Stimulated activated CD8-positive, alpha-beta memory T cell treated with anti-CD3 and anti-CD28 coated beads, Interleukin-15, amount 100 ng/mL, for 4 hours (primary cell): ENCODE measurements around the gene CHRNB1.
A peak's percentile ranks its signal among the peaks of the same experiment; 100 is the strongest.

Source experiments
- DNase-seq, 2 donors: peaks; one replicate each; pipeline ENCODE4 v3.0.0-alpha.2; 2020; ENCODE audit warnings: low read depth in 2 of 2

CHRNB1 gene, protein sequence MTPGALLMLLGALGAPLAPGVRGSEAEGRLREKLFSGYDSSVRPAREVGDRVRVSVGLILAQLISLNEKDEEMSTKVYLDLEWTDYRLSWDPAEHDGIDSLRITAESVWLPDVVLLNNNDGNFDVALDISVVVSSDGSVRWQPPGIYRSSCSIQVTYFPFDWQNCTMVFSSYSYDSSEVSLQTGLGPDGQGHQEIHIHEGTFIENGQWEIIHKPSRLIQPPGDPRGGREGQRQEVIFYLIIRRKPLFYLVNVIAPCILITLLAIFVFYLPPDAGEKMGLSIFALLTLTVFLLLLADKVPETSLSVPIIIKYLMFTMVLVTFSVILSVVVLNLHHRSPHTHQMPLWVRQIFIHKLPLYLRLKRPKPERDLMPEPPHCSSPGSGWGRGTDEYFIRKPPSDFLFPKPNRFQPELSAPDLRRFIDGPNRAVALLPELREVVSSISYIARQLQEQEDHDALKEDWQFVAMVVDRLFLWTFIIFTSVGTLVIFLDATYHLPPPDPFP

GRCh38 chr17:7444682-7445618 lies at the start of gene CHRNB1:
CHRNB1 (plus strand) TSS chr17:7445061; CDS start chr17:7445128, 67 bp downstream.
- no peak for DNase-seq

GRCh38 chr17:7396147-7396546 lies 48.7 kb upstream of the CHRNB1 start:
- no peak for DNase-seq

DNA sequence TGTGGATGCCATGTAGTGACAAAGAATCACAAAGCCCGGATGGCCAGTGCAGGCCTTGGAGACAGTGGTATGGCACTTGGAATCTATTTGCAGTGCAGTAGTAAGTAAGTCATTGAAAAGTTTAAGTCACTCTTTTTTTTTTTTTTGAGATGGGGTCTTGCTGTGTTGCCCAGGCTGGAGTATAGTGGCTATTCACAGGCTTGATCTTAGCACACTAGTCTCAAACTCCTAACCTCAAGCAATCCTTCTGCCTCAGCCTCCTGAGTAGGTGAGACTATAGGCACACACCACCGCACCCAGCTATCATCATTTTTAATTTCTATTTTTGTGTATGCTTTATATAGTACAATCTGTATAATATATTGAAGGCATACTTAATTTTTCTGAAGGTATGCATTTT lies 46.2 kb upstream of the CHRNB1 start:
- no peak for DNase-seq

DNA sequence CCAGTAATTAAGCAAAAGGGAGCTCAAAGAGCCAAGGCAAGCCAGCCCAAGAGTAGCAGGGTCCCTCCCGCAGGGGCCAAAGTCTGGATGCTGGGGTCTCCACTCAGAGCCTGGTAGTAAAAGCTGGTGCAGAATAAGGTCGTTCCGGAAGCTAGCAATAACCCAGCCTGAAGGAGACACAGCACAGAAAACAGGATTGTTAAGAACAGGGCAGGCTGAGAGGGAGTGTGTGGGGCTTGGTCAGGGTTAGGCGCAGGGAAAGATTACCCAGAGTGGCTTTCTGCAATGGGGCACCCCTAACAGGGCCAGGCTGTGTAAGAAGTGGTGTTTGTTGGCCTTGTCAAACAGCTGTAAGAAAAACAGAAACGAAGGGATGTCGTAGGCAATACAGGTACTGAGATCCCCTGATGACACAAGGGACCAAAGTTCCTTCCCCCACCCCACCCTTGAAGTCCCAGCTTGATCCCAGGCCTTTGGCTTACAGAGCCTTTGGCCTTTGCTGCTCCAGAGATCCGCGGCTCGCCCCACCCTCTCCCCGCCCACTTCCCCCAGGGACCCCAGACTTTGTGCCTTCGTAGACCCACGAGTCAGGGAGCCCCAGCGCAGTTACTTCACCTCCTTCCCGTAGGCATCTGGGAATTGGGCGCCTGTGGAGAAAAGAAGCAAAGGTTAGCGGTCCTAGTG lies 41.7 kb upstream of the CHRNB1 start:
- no peak for DNase-seq

DNA sequence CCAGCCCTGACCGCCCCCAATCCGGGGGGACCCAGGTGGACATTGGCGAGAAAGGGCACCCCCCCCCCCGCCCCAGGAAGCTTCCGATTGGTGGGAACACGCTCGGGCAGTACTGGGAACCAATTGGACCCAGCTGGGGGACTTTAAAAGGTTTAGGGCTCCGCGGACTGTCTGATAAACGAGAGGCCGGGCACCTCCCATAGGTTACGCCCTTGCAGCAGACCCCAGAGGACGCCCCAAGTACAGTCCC lies 41.2 kb upstream of the CHRNB1 start:
- no peak for DNase-seq

DNA sequence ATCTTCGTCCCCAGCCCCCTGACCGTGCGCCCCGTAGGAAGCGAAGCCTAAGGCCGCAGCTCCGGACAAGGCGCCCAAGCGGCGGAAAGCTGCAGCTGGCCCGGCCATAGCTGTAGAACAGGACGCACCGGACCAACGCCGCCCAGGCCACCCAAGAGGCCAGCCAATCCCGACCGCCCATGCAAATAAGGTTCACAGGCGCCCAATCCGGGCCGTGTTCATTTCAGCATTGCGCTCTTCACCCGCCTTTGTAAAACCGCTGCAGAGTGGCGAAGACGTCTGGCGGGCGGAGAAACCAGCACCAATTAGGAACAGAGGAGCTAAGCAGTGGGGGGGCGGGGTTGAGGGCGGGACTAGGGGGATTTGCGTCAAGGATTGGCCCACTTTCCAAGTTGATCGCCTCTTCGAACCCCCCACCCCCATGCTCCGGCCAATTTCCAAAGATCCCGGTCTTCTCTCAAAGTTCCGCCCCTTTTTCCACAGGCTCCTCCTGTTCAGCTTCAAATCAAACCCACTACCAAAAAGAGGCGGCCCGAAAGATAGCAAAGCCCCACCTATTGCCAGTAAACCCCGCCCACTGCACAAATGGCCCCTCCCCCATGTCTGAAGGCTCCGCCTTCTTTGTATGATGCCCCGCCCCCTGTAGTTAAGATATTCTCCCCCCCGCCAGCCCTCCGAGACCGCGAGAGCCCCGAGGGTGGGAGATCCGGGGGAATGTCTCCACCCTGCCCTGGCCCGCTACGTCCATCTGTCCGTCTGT lies 40.7 kb upstream of the CHRNB1 start, which contains the start of gene TMEM256:
Gene TMEM256, minus strand, starts transcription at position 121 of the 760 bp plus-strand sequence. Its CDS starts 13 bp downstream, at position 108.
- DNase-seq, result peak; percentile 88 to 93

DNA sequence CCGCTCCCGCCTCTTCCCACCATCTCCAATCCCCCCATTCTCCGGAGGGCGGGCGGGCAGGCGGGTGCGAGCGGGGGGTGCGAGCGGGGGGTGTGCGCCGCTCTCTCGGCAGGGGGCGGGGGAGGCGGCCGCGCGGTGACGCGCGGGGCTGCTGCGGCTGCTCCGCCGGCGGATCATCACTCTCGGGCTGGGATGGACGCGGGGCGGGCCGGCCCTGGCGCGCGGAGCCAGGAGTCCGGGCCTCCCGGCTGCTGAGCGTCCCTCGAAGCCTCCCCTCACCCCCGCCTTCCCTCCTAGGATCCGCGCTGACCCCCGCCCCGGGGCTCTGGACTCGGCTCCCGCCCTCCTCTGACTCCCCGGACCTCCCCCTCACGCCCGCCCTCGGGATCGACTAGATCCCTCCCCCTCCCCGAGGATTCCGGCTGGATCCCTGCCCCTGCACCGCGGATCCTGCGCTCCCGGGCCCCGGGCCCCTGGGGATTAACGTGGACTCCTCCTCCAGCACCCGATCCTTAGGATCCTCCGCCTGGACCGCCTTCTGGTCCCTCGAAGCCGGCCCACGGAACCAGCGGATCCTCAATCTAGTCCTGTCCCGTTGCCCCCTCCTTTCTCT lies 40.0 kb upstream of the CHRNB1 start:
- peak; percentile 38 to 50 for DNase-seq

GRCh38 chr17:7405350-7406234 lies 39.3 kb upstream of the CHRNB1 start:
- DNase-seq, result no peak

DNA sequence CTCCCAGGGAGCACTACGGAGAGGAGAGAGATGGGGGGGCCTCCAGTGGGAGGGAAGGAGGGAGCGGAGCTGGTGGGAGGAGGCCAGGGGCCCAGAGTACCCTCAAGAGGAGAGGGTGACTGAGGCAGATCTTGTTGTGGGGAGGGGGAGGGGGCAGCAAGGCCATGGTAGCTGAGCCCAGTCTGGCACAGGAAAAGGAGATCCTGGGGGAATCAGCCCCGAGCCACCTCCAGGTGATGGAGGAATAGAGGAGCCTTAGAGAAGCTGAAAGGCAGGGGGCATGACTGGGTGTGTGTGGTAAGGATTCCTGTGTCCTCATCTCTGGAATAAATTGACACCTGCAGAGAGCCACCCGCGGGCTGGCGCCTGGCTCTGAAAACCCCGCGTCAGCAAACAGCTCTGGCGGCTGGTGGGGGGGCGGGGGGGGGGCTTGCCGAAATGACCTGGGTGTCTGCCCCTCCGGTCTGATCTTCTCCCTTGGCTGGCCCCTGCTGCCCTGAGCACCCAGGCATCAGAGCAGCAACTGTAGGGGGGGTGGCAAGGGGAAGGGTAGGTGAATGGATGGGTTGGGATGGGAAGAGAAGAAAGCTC lies 38.5 kb upstream of the CHRNB1 start:
- DNase-seq, result no peak

GRCh38 chr17:7407082-7407481 lies 37.8 kb upstream of the CHRNB1 start:
- DNase-seq, result no peak

DNA sequence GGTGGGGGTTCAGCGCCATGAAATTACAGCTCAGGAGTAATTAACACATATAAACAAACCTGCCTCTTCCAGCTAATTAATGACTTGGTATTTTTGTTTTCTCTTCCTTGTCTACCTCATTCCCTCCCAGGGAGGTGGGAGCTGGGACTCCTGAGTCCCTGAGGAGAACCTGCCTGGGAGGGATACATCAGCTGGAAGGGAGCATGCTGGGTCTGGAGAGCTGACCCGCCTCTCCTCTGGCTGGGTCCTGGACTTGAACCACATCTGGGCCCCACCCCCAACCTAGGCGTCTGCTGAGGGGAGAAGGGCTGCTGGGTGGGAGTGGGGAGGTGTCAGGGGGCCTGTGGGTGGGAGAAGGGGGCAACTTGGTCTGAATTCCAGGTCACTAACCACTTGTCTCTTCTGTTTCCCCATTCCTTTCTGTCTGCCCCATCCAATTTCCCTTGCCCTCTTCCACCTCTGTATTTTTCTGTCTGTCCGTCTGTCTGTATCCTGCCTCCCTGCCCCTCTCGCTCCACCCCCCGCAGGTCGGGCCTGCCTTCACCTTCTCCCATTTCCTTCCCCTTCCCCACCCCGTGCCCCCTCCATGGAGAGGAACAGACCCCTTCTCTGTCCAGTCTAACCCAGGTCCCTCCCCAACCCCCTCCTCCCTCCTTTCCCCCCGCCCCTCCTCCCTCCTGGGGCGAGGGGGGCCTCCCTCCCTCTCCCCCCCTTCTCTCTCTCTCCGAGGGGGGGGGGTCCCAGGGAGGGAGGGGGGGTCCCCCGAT lies 37.2 kb upstream of the CHRNB1 start, which contains the start of gene NLGN2:
Gene NLGN2, plus strand, starts transcription at position 361 of the 767 bp plus-strand sequence. CDS start 411 bp downstream, outside the sequence.
- DNase-seq, result no peak

GRCh38 chr17:7408252-7408727 lies 36.6 kb upstream of the CHRNB1 start:
- no peak for DNase-seq

DNA sequence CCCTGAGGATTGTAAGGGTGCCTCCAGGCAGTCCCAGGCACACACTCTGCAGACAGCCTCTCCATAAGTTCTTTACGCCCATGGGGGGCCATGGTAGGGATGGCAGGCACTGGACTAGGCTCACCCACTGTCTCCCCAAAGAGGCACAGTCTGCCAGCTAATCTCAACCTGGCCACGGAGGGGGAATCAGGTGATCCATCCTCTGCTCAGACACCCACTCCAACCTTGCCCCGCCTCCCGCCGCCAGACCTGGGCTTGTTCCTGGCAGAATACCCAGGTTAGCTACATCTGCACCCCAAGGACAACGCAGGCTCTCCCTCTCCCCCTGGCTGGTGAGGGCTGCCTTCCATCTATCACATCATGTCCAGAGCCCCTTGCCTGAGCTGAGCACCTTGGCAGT lies 36.0 kb upstream of the CHRNB1 start:
- DNase-seq, result no peak

DNA sequence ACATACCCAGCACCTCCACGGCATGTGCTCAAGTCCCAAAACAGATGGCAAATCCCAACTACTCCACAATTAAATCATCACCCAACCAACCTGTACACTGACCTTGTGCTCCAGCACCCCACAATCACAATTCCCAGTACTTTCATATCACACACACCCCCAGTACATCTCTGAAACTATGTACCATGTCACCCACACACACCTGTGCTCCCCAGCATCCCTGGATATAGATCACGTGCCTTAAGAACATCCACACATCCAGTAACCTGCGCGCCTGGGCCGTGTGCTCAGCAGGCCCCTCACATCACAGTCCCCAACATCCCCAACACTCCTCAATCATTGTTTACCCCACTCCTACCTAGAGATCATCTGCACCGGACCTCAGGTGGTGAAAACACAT lies 35.1 kb upstream of the CHRNB1 start:
- DNase-seq, result no peak

GRCh38 chr17:7410634-7411426 lies 34.0 kb upstream of the CHRNB1 start:
- no peak for DNase-seq

- no peak for DNase-seq
Measured at GRCh38 chr17:7411427-7411750, 33.5 kb upstream of the CHRNB1 start.

DNA sequence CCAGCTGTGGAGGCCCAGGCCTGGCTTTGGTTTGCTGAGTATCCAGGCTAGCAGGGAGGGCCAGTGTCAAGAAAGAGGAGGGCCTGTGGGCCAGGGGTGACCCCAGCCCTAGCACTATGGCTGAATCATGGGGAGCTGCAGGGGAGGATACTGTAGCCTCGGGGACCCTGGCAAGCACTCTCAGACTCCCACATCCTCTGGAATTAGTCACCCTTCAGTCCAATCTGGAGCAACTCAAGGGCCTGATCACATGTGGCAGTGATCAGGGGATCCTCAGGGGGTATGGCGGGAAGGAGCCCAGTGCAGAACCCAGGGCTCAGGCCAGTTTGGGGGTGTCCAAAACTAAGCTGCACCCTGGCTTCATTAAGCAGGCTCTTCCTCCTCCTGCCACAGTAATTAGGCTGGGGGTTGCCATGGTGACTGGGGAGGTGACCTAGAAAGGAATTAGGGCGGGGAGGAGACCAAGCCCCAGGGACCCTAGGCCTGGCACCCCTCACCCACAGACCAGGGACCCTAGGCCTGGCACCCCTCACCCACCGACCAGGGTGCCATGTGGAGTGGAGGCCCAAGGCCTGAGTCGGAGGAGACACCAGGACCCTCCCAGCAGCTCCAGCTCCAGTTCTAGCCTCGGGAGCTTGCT lies 31.4 kb upstream of the CHRNB1 start:
- no peak for DNase-seq
